Stimulated activated CD4-positive, alpha-beta T cell treated with anti-CD3 and anti-CD28 coated beads, Interleukin-12 subunit alpha, Interleukin-12 subunit beta, amount 100 ng/mL, for 24 hours (primary cell): ENCODE measurements around the gene CCN5.
A peak's percentile ranks its signal among the peaks of the same experiment; 100 is the strongest.

Experiments used
- DNase-seq, 2 experiments: peaks; one replicate each; pipeline ENCODE4 v3.0.0-alpha.2; 2020; ENCODE audit warnings: low read depth in 2 of 2

The CCN5 gene

GRCh38 chr20:44736170-44737021 is 21.2 kb downstream of the CCN5 start:
- no peak for DNase-seq

DNA sequence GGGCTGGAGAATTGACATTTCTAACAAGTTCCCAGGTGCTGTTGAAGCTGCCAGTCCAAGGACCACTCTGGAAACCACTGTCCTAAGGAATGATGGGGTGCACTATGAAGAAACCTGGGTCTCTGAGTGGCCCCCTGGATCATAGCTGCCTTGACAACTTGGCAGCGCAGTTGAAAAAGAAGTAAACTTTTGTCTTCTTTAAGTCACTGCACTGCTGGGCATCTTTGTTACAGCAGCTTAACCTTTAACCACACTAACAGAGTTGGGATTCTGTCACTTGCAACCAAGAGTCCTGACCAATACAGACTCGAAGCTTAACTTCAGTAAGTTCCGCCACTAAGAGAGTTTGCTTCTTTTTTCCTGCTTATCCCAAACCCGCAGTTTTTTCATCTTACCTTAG is 21.9 kb downstream of the CCN5 start:
- DNase-seq = no peak

DNA sequence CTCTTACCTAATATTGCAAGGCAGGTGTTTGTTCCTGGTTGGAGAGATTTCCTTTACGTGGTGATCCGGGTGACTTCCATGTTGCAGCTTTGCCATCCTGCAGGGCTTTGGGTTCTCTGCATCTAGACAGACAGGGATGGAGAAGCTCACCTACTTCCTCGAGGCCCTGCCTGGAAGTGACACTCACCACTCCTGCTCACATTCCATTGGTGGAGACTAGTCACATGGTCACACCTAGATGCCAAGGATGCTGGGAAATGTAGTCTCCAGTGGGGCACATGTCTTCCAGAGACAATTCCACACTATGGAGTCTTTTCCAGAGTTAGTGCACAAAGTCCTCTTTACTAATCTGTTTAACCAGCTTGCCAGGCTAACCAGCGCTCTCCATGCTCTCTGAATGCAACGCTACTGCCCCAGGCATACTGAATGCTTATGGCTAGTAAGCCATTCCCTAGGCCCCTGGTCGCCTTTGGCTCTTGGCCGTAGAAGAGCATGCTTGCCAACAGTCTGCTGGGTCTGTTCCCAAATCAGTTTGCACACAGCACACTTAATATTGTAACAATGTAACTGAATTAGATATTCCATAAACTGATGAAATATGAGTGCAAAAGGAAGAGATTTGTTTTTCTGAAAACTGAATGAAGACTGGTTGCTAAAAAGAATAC is 23.8 kb downstream of the CCN5 start:
- DNase-seq = peak in 1 of 2 experiments; percentile 31

DNA sequence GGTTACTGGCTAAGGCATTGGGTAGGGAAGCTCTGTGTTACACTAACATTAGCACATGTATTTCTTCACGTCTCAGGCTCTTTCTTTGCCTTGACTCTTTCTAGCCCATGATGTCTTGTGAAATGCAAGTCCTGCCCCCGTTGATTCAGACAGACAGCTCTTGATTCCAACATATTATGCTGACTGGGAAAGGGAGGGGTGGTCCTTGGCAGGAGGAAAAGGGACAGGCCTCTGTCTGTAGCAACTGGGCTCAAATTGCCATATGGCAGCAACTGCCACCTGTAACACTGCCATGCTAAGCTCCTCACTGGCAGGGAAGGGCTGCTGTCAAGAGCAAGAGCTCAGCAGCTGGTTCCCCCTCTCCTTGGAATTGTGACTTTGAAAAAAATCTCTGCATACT is 24.8 kb downstream of the CCN5 start:
- DNase-seq = no peak

GRCh38 chr20:44742304-44743079 is 27.3 kb downstream of the CCN5 start:
- no peak for DNase-seq

DNA sequence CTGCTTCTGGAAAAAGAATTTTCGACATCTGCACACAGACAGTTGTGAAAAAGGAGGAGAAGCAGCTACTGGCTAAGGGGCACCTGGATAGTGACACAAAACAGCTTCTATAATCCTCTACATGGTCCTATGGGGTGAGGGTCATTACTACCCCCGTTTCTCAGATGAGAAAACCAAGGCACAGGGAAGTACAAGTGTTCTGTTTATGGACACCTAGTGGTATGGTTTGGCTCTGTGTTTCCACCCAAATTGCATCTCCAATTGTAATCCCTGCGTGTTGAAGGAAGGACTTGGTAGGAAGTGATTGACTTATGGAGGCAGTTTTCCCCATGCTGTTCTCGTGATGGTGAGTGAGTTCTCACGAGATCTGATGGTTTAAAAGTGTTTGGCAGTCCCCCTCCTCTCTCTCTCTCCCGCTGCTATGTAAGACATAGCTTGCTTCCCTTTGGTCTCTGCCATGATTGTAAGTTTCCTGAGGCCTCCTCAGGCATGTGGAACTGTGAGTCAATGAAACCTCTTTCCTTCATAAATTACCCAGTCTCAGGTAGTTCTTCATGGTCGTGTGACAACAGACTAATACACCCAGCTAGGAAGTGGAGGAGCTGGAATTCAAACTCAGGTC is 28.0 kb downstream of the CCN5 start:
- no peak for DNase-seq

GRCh38 chr20:44743916-44744655 is 28.9 kb downstream of the CCN5 start:
- DNase-seq = no peak

DNA sequence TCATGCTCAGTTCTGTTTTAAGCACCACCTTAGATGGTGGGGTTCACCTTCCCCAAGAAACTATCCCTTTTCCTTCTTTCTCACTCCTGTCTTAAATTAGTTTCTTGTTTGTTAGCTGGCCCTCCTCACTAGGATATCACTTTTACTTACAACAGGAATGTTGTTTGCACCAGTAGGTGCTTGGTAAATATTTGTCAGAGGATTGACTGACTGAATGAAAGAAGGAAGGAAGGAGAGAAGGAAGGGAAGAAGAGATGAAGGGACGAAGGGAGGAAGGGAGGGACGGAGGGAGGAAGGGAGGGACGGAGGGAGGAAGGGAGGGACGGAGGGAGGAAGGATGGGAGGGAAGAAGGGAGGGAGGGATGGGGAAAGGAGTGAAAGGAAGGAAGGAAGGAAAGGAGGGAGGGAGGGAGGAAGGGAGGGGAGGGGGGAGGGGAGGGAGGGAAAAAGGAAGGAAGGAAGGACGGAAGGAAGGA is 30.0 kb downstream of the CCN5 start:
- DNase-seq = no peak

- DNase-seq = peak; percentile 10 to 44
Measured at GRCh38 chr20:44745598-44746366, 30.6 kb downstream of the CCN5 start, which contains the start of gene KCNK15. Gene KCNK15, plus strand, starts transcription at chr20:44745865. Its CDS starts 46 bp downstream, at chr20:44745911.

GRCh38 chr20:44746367-44747165 is 31.4 kb downstream of the CCN5 start:
- no peak for DNase-seq

DNA sequence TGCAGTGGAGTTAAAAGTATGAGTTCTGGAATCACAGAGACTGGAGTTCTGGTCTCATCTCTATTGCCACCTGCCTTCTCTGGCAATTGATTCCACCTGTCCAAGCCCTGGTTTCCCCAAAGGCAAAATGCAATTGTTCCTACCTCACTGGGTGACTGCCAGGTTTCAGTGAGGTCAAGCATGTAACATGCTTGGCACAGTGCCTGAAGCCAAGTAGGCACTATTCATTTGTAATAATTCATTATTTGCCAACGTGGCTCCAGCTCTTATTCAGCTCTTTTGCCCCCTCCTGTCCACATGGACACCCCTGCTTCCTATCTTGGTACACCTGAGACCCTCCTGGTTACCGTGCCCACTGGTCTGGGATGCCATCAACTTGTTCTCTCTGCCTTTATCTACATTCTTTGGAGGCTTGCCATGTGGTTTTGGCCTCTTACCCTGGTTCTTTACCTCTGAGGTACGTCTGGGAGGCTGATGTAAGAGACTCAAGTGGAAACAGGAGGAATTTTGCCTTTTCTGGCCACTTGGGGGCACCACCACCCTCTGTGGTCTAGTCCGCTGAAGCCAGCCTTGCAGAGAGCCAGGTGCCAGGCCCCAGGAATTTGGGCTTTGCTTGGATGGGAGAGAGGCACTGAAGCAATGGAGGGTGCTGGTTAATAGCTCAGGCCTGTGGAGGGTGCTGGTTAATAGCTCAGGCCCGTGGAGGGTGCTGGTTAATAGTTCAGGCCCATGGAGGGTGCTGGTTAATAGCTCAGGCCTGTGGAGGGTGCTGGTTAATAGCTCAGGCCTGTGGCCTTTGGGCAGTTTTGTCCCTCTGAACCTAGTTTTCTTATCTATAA is 32.2 kb downstream of the CCN5 start:
- DNase-seq = peak; percentile 35 to 73

DNA sequence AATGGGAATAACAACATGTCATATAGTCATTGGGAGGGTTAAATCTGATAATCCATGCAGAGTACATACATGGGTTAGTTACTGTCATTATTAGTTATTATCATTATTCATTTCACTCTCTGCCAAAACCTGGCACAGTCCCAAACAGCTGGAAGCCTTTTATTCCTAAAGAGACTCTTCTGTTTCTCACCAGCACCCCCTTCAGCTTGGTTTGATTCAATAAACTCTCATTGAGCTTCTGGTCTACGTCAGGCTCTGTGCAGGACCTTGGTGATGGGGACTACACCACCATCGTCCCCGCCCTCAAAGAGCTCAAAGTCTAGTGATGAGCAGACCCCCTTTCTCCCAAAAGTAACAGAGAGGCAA is 32.8 kb downstream of the CCN5 start:
- no peak for DNase-seq

DNA sequence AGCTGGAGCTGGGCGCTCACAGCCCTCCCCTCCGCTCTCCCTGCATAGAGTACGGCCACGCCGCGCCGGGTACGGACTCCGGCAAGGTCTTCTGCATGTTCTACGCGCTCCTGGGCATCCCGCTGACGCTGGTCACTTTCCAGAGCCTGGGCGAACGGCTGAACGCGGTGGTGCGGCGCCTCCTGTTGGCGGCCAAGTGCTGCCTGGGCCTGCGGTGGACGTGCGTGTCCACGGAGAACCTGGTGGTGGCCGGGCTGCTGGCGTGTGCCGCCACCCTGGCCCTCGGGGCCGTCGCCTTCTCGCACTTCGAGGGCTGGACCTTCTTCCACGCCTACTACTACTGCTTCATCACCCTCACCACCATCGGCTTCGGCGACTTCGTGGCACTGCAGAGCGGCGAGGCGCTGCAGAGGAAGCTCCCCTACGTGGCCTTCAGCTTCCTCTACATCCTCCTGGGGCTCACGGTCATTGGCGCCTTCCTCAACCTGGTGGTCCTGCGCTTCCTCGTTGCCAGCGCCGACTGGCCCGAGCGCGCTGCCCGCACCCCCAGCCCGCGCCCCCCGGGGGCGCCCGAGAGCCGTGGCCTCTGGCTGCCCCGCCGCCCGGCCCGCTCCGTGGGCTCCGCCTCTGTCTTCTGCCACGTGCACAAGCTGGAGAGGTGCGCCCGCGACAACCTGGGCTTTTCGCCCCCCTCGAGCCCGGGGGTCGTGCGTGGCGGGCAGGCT is 35.1 kb downstream of the CCN5 start:
- DNase-seq = no peak

DNA sequence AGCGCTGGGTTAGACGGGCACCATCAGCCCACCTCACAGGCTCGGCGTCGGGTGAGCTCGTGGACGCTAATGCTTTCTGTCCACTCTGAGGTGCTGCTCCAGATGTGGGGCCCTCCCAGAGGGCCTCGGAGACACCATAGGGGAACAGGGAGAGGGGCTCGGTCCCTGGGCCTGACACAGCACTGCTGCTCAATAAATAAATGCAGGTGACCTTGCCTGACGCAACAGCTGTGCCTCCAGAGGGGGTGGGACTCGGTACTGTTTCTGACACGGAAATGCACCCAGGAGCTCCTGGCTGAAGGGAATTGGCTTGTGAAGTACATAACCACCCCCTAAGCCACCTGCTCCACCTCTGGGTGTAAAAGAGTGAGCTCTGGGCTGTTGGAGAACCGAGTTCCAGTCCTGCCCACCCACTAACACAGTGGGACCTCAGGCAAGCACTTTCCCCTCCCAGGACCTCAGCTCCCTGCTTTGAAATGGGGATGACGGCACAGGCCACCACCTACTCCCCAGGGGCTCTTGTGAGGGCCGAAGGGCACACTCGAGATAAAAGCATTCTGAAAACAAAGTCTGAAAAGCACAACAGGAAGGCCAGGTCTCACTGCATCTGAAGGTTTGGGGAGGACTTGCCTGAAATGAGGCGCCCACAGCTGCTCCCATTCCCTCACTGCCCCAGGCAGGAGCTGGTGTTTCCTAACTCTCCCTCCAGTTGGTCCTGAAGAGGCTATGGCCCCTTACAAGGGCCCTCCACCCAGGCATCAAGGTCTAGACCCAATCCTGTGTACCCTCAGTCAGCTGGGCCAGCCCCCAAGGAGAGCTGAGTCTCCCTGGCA is 37.1 kb downstream of the CCN5 start:
- no peak for DNase-seq

DNA sequence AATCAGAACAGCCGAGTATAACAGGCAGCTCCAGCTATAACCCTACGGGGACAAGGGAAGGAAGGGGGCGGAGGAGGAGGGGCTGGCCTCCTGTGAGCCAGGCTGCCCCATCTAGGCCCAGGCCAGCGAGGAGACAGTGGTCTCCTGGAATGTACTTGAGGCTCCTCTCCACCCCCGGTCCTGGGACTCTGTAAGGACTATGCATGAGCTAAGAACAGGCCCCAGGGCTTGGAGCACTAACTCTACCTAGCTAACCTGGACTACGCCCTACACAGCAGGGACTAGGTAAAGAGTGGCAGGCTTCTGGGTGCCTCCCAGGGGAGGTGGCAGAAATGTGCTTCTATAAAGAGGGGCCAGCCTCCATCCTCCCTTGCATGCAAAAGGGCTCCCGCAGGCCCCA is 39.4 kb downstream of the CCN5 start:
- DNase-seq = no peak

DNA sequence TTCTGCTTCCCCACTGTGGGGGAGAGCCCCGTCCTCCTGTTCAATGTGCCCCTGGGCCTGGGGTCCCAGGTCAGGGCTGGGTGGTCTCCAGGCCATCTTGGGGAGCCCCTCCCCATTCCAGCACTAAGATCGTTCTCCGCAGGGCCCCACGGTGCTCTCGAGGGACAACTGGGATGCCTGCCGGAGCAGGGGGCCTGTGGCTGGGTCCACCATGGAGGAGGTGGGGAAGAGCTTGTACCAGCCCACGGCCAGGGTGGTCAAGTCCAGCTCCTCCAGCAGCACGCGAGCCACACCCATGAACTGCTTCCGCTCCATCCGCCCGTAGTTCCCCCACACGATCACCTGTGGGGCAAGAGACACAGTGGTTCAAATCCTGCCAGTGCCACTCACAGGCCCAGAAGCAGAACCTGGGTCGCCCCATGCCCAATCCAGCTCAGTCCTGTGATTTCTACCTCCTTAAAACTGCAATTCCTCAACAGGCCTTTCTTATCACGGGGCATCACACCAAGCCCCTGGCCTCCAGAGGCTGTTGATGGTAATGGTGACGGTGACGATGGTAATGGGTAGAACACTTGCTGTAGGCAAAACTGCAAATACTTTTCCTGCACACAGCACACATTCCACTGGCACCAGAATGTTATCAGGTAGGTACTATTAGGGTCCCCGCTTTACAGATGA is 41.0 kb downstream of the CCN5 start:
- DNase-seq = no peak
